GM12878 (cell line): Measurements from ENCODE around the gene PAK2.

Source experiments
- EP300 ChIP-seq, 2 experiments: fragments of 150-350 bp in 1 of 2; IDR thresholded peaks; 2 replicates each; pipeline ENCODE4 v1.6.1; 2011 to 2012; ENCODE audit warnings: low read depth in 2 of 2, low read length in 2 of 2, borderline replicate concordance in 1 of 2, improper control_type of control experiment in 1 of 2, inconsistent platforms in 1 of 2; ENCODE audit not compliant: control insufficient read depth in 1 of 2
- ETV6 ChIP-seq, 2 experiments: fragments of 450-650 bp in 1 of 2; IDR thresholded peaks in 1 of 2; conservative IDR thresholded peaks in 1 of 2; 2 replicates each; pipeline ENCODE4 v1.6.1; 2014; ENCODE audit warnings: antibody characterized with exemption in 1 of 2, borderline replicate concordance in 1 of 2, low read depth in 1 of 2, mild to moderate bottlenecking in 1 of 2, moderate library complexity in 1 of 2
- MEF2A ChIP-seq: IDR thresholded peaks from 2 replicates; pipeline ENCODE4 v1.6.1; 2011; ENCODE audit warnings: low read depth, mild to moderate bottlenecking, low read length, moderate library complexity; ENCODE audit not compliant: insufficient read depth
- RCOR1 ChIP-seq: conservative IDR thresholded peaks from 2 replicates; pipeline ENCODE4 v1.6.1; 2012; ENCODE audit warnings: low read depth, low read length, improper control_type of control experiment
- STAT1 ChIP-seq: fragments of 450-650 bp; conservative IDR thresholded peaks from 2 replicates; pipeline ENCODE4 v1.6.1; 2014; ENCODE audit warnings: antibody characterized with exemption, mild to moderate bottlenecking
- ZNF217 ChIP-seq: fragments of 450-650 bp; IDR thresholded peaks from 2 replicates; pipeline ENCODE4 v1.6.1; 2017; ENCODE audit warnings: antibody characterized with exemption, mild to moderate bottlenecking
- TF ChIP-seq, protein P1 (sequence below), 3 experiments: IDR thresholded peaks in 2 of 3; conservative IDR thresholded peaks in 1 of 3; 2 replicates each; pipeline ENCODE4 v1.5.1; 2011; ENCODE audit warnings: low read depth in 3 of 3, low read length in 3 of 3, mild to moderate bottlenecking in 3 of 3, control low read depth in 2 of 3, moderate library complexity in 2 of 3, inconsistent platforms in 1 of 3, mixed read lengths in 1 of 3; ENCODE audit not compliant: control insufficient read depth in 2 of 3, insufficient read depth in 1 of 3; ENCODE audit errors: extremely low read depth in 1 of 3

DNA sequence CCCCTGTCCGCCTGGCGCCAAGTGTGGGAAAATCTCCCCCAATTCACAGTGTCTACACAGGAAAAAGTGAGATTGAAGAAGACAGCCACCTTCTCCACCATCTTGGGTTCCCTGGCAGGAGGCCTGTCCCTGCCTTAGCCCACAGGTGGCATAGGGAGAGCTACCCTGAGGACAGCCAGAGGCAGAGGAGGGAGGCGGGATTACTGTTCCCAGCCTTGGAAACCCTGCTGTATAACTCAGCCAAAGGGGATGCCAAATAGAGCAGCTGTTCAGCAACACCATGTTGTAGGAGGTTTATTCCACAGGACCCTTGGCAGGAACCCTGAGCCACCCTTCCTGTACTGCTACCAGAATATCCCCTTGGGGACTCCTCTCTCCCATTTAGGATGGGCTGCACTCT, 54.8 kb downstream of the PAK2 start:
- TF ChIP-seq STAT1 (no peak), ETV6 (conservative IDR thresholded peaks at IDR 0.05 in 1 of 2, IDR thresholded peaks at IDR 0.05 in 1 of 2; ENCODE audit: borderline replicate concordance in 1 of 2, low read depth in 1 of 2) (no peak), ZNF217 (no peak), EP300 (IDR thresholded peaks at IDR 0.05; ENCODE audit: borderline replicate concordance in 1 of 2, control insufficient read depth in 1 of 2, low read depth in 2 of 2, low read length in 2 of 2) (no peak), RCOR1 (no peak), MEF2A (no peak)
- TF ChIP-seq, protein P1, sequence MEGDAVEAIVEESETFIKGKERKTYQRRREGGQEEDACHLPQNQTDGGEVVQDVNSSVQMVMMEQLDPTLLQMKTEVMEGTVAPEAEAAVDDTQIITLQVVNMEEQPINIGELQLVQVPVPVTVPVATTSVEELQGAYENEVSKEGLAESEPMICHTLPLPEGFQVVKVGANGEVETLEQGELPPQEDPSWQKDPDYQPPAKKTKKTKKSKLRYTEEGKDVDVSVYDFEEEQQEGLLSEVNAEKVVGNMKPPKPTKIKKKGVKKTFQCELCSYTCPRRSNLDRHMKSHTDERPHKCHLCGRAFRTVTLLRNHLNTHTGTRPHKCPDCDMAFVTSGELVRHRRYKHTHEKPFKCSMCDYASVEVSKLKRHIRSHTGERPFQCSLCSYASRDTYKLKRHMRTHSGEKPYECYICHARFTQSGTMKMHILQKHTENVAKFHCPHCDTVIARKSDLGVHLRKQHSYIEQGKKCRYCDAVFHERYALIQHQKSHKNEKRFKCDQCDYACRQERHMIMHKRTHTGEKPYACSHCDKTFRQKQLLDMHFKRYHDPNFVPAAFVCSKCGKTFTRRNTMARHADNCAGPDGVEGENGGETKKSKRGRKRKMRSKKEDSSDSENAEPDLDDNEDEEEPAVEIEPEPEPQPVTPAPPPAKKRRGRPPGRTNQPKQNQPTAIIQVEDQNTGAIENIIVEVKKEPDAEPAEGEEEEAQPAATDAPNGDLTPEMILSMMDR (IDR thresholded peaks at IDR 0.05 in 2 of 3, conservative IDR thresholded peaks at IDR 0.05 in 1 of 3; ENCODE audit: control insufficient read depth in 2 of 3, extremely low read depth in 1 of 3, insufficient read depth in 1 of 3, low read depth in 3 of 3, low read length in 3 of 3): no peak
